ENCODE results near the gene POLR1E.
"Not testable (repeated sequence)": the region's sequence is repeated elsewhere in the genome, so short reads cannot be mapped to it uniquely, and the experiment has no call there.

Gene POLR1E

DNA sequence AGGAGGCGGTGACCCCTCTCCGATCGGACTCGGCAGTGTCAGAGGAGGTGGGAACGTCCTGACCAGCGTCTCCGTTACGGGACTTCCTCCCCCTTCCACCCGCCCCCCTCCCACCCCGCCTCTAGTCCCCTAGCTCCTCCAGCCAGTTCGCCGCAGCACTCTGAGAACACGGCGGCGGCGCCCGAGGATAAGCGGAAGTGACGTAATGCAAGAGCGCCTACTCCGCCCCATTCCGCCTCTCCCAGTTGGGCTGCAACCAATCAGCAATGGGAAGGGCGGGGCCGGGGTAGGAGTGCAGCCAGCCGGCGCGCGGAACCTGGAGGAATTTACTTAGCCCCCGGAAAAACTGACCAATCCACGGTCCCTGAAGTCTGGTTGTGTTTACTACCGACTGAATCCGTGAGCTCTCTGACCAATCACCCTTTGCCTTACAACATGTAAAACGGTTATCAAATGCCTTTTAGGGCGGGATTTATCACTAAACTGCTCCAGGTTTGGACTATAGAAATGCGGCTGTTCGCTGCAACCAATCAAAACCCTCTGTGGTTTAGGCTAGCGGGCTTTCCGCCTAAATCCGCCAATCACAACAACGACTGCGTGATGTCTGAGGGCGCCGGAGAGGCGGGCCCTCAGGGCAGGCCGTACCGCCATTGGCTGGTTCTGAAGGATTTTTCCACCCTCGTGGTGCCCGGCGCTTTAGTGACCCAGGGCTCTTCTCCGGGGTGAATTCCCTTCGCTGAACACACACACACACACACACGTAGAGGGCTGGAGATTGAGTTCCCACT, 20.3 kb upstream of the POLR1E start, which contains the start of gene ZBTB5:
Gene ZBTB5 (minus strand): TSS at position 202 of the 788 bp plus-strand sequence. CDS start 22,899 bp downstream, outside the sequence.
- peak; percentile 100 for DNase-seq

DNA sequence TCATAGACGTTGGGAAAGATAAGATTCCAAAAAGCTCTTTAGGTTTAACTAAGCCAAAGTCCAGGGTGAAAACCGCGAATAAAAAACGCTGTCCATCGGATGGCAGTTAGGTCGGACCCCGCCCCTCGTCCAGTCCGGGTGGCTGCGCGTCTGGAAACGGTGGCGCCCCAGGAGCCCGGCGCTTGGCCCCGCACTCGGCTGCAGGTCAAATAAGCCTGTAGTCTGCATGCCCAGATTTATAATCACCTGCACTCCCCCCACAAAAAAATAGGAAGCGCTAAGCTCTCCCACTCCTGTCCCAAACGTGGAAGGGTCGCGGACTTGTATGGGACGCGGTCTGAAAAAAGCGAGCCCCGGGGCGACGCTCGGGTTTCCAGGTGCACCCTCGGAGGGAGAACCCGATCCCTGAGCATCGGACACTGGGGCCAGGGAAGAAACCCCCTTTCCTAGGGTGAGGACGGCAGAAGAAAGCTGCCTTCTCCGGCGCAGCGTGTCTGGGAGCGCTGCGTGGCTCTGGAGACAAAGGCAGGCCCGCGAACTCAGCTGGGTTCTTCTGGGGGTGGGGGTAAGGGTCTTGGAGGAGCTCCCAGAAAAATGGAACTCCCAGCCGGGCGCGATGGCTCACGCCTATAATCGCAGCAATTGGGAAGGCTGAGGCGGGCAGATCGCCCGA, 19.6 kb upstream of the POLR1E start:
- DNase-seq: peak; percentile 44

DNA sequence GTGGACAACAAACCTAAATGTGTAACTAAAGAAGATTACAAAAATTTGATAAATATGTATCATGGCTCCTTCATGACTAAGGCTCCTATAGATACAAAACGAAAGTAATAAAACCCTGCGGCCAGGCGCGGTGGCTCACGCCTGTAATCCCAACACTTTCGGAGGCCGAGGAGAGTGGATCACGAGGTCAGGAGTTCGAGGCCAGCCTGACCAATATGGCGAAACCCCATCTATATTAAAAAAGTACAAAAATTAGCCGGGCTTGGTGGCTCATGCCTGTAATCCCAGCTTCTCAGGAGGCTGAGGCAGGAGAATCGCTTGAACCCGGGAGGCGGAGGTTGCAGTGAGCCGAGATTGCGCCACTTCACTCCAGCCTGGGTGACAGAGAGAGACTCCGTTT, 18.2 kb upstream of the POLR1E start:
- not testable (repeated sequence) for DNase-seq

DNA sequence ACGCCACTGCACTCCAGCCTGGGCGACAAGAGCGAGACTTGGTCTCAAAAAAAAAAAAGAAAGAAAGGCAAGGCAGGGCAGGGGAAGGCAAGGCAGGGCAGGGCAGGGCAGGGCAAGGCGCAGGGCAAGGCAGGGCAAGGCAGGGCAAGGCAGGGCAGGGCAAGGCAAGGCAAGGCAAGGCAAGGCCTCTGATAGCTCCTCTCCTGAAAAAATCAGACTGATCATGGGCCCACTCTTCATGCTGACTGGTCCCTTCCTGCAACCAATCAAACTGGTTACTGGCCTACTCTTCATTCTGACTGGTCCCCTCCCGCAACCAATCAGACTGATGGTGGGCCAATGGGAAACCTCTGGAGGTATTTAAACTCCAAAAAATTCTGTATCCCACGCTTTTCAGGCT, 17.1 kb upstream of the POLR1E start:
- no peak for DNase-seq

DNA sequence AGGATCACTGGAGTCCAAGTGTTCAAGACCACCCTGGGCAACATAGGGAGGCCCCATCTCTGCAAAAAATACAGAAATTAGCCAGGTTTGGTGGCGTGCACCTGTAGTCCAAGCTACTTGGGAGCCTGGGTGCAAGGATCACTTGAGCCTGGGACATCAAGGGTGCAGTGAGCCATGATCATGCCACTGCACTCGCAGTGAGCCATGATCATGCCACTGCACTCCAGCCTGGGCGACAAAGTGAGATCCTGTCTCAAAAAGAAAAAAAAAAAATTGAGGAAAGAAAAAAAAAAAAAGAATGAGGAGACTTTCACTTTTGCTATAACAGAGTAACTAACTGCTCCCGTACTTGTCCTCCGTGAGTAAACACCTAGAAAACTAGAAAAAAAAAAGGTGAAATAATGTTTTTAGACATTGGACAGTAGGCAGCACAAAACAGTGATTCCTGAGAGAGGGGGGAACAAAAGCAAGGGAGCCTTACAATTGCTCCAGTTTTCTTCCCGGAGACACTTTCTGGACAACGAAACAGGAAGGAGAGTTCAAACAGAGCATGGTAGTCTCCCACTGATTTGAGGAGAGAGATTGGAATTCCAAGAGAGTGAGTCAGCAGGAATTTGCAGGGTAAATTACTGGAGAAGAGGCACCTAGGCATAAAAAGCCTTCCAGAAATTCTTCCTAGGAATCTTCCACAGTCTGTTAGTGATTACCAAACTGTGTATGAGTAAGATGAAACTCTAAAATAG, 13.6 kb upstream of the POLR1E start:
- DNase-seq: no peak

DNA sequence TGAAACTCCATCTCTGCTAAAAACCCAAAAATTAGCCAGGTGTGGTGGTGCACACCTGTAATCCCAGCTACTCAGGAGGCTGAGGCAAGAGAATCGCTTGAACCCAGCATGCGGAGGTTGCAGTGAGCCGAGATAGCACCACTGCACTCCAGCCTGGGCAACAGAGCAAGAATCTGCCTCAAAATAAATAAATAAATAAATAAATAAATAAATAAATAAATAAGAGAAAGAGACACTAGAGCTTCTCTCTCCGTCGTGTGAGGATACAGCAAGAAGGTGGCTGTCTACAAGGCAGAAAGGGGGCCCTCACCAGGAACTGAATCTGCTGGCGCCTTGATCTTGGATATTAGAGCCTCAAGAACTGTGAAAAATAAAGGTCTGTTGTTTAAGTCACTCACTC, 11.8 kb upstream of the POLR1E start:
- DNase-seq: not testable (repeated sequence)

DNA sequence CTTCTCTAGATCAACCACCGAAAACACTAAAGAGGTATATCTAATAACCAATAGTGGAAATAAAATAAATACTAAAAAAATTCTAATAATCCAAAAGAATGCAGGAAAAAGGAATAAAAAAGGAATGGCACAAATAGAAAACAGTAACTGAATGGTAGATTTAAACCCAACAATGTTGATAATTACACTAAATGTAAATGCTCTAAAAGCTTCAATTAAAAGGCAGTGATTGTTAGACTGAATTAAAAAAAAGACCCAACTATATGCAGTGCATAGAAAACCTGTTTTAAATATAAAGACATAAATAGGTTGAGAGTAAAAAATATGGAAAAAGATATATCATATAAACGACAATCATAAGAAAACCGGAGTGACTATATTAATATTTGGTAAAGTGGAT, 11.3 kb upstream of the POLR1E start:
- no peak for DNase-seq

DNA sequence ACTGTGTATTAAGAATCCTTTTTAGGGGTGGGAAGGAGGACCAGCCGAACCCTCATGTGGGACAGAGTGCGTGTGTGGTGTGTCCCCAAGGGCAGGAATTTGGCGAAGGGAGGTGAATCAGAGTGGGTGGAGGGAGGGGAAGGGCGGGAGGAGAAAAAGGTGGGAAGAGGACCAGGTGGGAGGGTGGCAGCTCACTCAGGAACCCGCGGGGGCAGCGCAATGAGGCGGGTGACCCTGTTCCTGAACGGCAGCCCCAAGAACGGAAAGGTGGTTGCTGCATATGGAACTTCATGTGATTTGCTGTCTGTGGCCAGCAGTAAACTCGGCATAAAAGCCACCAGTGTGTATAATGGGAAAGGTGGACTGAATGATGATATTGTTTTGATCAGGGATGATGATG, 8.8 kb upstream of the POLR1E start:
- DNase-seq: no peak

DNA sequence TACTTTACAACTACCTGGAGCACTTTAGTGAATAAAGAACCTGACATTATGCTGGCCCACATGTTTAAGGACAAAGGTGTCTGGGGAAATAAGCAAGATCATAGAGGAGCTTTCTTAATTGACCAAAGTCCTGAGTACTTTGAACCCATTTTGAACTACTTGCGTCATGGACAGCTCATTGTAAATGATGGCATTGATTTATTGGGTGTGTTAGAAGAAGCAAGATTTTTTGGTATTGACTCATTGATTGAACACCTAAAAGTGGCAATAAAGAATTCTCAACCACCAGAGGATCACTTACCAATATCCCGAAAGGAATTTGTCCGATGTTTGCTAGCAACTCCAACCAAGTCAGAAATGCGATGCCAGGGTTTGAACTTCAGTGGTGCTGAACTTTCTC, 8.3 kb upstream of the POLR1E start:
- not testable (repeated sequence) for DNase-seq

DNA sequence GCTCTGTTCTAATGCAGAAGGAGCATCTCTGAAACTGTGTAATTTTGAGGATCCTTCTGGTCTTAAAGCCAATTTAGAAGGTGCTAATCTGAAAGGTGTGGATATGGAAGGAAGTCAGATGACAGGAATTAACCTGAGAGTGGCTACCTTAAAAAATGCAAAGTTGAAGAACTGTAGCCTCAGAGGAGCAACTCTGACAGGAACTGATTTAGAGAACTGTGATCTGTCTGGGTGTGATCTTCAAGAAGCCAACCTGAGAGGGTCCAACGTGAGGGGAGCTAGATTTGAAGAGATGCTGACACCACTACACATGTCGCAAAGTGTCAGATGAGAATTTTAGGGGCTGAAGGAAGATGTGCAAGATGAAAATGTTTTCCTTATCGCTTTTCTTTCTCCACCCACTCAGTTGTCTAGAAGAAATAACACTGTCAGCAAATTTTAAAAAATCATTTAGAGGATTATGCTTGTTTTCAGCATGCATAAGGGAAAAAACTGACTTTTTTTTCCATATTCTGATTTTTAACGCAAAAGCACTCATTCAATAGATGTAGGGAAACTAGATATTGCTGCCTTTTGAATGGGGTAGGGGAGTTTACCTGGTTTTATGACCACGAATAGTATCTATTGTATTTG, 7.6 kb upstream of the POLR1E start:
- not testable (repeated sequence) for DNase-seq

DNA sequence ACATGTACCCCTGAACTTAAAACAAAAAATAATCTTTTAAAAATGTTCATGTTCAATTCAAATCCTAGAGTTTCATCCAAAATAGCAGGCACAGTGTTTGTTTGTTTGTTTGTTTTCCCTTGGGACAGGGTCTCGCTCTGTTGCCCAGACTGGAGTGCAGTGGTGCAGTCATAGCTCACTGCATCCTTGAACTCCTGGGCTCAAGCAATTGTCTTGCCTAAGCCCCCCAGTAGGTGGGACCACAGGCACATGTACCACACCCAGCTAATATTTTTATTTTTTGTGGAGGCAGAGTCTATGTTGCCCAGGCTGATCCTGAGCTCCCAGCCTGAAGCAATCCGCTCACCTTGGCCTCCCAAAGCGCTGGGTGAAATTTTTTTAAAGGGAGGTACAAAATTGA, 5.0 kb upstream of the POLR1E start:
- DNase-seq: no peak

DNA sequence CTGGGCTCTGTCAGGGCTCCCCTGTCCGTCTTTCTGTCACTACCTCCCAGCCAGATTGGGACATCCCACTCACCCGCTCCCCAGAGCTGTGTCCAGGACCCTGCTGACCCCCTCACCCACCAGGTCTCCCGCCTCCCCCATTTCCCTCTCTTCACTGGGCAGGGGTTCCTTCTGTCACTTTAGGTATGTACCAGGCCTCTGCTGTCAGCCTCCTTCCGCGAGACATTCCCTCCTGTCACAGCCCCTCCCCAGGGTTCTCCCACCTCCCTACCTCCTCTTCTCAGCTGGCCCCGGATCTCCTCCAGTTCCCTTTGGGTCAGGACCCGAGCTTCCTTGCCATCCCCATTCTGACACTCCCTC, 488 bp downstream of the POLR1E start:
- no peak for DNase-seq

DNA sequence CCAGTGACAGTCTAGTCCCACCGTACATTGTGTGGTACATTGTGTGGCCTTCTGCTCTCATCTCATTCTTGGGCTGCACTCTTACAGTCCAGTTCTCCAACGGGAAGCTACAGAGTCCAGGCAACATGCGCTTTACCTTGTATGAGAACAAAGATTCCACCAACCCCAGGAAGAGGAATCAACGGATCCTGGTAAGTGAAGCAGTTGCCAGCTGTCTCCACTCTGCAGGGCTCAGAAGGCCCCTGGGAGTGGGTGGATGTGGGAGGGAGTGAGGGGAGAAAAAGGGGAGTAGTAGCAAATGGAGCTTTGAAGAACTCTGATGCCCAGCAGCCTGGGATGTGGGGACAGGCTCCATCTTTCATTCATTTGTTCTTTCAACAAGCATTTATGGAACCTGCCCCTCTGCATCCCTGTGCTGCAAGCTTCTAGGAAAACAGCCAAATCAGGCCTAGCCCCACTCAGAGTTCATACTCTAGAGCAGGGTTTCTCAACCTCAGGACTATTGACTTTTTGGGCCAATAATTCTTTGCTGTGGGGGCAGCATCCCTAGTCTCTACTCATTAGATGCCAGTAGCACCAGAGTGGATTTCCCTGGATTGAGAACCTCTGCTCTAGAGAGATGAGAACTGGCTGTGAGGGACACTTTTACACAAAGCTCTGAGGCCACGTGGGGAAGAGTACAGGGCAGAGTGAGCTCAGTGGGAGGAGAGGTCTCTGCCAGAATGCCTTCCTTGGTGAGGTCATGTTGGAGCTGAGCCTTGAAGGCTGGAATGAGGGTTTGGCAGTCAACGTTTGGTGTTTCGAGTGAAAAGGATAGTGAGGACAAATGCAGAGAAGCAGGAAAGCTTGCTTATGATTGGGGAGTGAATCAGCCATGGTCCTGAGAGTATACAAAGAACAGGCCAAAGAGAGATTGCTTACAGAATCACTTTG, 1.1 kb downstream of the POLR1E start:
- DNase-seq: no peak

DNA sequence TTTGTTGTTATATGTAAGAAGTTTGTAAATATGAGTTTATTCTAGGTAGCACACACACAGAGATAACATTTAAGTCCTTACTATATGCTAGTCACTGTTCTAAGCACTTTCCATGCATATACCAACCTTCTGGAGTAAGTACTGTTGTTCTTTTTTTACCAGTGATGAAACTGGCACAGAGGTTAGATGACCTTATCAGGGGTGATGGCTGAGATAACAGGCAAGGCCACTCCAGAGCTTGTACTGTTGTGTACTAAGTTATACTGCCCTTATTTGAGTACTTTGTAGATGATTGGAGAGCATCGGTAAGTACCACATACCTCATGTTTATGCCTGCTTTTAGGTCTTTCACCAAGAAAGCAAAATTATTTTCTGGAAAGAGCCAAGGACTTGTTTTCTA, 6.2 kb downstream of the POLR1E start:
- no peak for DNase-seq

DNA sequence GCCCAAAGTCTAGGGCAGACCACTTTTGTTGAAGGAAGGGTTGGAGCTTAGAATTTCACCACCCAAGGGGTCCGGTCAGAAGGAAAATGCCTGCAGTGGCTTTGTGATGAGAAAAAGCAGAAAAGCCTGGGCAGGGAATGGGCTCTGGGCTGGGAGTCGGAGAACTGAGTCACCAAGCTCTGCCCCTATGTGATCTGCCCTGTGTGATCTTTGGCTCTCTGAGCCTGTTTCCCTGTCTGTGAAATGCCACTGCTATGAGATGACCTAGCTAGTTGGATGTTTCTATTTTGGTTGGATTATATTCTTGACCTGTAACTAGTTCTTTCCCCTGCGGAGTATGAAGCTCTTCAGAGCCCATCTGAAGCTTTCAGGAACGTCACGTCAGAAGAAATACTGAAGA, 9.8 kb downstream of the POLR1E start:
- DNase-seq: no peak

DNA sequence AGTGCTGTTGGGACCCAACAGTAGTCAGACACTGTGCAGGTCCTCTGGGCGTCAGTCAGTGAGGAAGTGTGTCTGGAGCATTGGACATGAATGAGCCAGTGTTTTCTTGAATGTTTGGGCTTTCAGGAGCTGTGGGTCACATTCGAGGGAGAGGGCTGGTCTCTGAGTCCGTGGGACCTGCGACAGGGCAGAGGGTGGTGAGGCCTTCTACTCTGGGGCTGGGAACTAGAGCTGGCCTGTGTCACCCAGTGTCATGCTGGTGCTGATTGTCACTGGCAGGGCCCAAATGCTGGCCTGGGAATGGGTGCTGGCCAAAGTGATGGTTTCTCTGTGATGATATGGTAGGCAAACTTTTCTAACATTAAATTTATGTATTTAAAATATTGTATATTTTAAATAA, 10.3 kb downstream of the POLR1E start:
- no peak for DNase-seq

DNA sequence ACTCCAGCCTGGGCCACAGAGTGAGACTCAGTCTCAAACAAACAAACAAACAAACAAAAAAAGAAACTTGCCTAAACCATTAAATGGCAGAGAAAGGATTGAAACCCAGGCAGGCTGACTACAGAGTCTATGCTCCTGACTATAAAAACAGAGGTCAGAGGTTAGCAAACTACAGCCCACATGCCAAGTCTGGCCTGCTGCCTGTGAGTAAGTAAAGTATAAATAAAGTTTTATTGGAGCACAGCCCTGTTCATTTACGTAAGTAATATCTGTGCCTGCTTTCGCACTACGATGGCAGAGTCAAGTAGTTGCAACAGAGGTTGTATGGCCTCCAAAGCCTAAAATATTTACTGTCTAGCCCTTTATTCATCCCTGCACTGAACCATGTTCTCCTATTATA, 11.6 kb downstream of the POLR1E start:
- DNase-seq: no peak

DNA sequence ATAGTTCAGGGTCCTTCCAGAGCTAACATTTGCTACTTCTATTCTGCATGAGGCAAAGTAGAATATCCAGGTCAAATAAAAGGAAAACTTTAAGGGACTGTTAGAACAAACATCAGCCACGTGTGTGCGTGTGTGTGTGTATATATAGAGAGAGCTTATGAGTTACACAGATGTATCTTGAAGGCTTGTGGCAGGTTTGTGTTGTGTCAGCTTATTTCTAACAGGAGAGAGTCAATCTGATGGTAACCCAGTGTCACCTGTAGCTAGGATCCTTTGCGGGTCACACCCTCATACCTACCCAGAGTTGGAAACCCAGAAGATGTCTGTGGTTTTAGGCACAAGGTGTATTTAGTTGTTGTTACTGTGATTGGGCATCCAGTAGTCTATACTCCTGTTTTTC, 12.7 kb downstream of the POLR1E start:
- DNase-seq: no peak

DNA sequence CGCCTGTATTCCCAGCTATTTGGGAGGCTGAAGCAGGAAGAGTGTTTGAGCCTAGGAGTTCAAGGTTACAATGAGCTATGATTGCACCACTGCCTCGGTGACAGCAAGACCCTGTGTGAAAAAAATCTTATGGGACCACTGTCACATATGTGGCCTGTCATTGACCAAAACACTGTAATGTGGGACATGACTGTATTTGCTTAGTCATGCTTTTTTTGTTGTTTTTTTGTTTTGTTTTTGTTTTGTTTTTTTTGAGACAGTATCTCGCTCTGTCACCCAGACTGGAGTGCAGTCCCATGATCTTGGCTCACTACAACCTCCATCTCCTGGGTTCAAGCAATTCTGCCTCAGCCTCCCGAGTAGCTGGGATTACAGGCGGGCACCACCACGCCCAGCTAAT, 13.5 kb downstream of the POLR1E start:
- no peak for DNase-seq

DNA sequence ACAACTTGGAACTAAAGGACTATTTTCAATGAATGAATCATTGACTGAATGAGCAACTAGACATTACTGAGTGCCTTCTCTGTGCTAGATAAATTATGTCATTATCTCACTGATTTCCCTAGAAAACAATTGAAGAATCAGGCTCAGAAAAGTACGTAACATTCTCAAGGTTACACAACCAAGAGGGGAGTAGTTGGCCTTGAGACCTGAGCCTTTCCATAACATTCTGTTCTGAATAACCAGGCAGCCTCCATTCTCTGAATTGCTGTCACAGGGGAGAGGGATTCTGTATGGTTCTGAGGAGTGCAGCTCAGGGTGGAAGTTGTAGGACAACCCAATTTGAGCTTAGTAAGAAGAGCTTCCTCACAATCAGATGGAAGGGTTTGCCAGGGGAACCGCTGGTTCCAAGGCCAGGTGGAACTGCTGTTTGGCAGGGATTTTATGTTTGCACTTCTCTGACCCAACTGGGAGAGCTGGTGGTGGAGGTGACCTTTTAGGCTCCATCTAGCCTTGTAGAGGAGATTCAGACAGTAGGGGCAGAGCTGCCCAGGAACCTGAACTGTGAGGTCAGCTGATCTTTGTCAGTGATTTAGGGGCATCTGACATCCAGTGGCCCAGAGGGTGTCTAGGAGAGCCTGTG, 16.3 kb downstream of the POLR1E start:
- DNase-seq: no peak

DNA sequence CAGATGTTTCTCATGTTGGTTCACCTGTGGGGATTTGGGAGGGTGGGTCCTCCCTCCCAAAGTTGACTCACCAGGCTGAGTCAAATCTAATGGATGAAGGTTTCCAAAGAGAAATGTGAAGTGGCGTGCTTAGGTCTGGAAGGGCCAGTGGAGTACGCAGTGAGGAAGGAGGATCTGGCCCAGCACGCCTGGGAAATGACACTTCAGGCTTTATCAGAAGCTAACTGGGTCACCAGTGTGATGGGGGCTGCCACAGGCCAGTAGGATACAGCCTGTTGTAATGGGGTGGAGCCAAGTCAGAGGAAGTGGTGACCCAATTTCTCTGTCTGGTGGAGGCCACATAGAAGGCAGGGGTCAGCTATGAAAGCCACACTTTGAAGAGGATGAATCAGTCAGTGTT, 18.0 kb downstream of the POLR1E start:
- no peak for DNase-seq

DNA sequence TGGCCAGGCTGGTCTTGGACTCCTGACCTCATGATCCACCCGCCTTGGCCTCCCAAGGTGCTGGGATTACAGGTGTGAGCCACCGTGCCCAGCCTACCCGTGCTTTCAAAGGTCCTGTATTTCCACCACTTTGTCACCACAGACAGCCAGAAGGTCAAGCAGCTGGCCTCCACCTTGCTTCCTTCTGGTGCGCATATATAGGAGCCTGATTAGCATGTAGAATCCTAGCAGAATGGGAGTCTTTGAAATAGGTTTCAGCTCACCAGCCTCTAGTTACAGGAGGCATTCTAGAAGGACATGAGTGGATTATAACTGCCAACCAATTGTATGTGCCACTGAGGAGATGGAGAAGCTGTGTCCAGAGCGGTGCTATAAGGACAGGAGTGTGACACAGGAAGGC, 18.9 kb downstream of the POLR1E start:
- no peak for DNase-seq
